Measurements from ENCODE around the gene NRIP2.

NRIP2 gene

DNA sequence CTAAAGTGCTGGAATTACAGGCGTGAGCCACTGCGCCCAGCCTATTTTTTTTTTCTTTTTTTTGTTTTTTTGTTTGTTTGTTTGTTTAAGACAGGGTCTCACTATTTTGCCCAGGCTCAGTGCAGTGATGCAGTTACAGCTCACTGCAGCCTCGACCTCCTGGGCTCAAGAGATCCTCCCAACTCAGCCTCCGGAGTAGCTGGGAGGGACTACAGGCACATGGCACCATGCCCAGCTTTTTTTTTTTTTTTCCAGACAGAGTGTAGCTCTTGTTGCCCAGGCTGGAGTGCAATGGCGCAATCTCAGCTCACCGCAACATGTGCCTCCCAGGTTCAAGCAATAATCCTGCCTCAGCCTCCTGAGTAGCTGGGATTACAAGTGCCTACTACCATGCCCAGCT is 28.1 kb downstream of the NRIP2 start:
- no peak for DNase-seq (ENCODE audit: low read depth, low spot score)

GRCh38 chr12:2805143-2805520 is 29.7 kb downstream of the NRIP2 start:
- DNase-seq (ENCODE audit: low read depth, low spot score), result no peak

- no peak for DNase-seq (ENCODE audit: low read depth, low spot score)
Observed at GRCh38 chr12:2804393-2805142, 30.3 kb downstream of the NRIP2 start.

- DNase-seq (ENCODE audit: low read depth, low spot score), result no peak
Observed at GRCh38 chr12:2803635-2804392, 31.0 kb downstream of the NRIP2 start.

GRCh38 chr12:2801044-2801783 is 33.6 kb downstream of the NRIP2 start:
- no peak for DNase-seq (ENCODE audit: low read depth, low spot score)

DNA sequence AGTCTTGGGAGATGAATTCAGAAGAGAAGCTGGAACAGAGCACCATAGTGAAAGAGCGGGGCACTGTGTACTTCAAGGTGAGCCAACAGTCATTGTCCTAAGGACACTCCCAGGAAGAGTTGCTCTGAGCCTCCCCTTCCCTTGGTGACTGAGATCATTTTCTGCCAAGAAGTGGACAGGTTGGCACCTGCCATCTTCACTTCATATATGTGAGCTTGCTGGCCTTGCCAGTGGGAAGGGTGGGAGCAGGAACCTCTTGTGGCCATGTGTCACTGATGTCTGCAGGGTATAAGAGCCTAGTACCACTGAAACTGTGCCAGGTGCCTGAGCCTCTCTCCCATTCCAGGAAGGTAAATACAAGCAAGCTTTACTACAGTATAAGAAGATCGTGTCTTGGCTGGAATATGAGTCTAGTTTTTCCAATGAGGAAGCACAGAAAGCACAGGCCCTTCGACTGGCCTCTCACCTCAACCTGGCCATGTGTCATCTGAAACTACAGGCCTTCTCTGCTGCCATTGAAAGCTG is 34.7 kb downstream of the NRIP2 start:
- DNase-seq (ENCODE audit: low read depth, low spot score), result no peak

DNA sequence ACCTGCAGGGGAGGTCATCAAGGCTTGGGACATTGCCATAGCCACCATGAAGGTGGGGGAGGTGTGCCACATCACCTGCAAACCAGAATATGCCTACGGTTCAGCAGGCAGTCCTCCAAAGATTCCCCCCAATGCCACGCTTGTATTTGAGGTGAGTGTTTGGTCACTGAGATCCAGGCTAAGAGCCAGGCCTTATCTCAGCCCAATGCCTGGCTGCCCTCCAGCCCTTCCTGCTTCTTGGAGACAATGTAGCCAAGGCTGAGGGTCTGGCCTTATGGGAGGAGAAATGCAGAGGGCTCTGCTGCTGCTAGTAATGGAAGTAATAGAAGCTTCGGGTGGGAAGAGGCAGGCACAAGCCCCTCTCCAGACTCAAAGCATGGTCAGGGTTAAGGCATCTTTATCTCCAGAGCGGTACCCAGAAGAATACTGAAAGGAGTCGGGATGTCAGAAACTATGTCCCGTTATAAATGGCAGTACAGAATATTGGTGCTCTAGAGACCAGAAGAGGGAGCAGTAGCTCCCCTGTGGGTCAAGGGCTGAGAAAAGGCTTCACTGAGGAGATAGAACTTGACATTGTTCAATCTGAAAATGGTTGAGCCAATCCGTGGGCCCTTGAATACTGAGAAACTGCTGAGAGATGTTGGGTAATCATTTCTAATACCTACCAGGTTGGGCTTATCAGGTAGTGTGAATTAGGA is 37.0 kb downstream of the NRIP2 start:
- no peak for DNase-seq (ENCODE audit: low read depth, low spot score)

DNA sequence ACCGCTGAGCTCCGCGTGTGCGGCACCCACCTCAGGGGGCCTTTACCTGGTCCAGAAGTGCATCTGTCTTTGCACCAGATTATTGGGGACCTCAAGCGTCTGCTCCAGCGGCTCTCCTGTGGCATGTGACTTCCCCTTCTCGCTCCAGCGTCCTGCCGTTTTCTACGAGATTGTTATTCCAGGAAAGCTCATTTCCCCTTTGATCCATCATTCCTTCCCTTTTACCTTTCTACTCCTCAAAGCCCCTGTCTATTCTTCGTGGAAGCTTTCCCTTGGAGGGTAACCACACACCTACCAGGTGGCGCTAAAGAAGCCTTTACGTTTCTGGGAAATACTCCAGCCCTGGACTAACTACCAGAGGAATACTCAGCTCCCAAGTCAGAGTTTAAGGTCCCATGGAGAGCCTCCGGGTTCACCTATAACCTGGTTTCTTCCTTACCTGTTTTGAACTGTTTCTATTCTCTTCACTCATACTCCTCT is 38.6 kb downstream of the NRIP2 start:
- no peak for DNase-seq (ENCODE audit: low read depth, low spot score)

DNA sequence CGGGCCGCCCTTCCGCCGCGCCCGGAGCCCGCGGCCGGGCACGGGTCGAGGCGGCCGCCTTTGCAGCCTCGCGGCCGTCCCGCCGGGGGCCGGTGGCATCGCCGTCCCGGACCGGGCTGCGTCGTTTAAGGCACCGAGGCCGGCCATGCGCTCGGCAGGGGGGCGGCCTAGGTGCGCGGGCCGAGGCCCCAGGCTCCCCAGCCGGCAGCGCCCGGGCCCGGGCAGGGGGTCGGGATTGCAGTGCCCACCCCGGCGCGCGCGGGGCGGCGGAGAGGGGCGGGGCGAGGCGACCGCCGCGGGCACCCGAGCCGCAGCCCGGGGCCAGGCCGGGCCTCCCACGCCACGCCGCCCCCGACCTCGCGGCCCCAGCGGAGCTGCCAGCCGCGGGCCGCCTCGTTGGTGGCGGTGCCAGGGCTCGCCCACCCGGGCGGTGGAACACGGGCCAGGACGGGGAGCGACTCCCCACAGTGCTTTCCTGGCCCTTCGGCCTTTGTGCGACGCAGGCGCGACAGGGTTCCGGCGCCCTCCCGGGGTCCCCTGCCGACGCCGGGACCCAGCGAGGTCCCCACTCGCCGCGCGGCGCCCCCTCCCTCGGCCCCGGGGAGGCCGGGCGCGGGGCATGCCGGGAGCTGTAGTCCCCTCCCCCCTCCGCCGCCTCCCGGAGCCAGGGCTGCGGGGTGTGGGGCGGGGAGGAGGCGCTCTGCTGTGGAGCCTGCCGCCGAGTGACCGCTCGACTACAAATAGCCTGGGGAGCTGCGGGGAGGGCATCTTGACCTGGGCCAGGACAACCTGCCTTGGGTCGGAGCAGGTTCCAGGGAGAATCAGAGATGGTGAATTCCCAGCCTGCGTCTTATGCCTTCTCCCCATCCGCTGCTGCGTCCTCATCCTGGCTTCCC is 39.3 kb downstream of the NRIP2 start:
- DNase-seq (ENCODE audit: low read depth, low spot score), result peak; percentile 37

- peak; percentile 75 for DNase-seq (ENCODE audit: low read depth, low spot score)
Observed at GRCh38 chr12:2794736-2795289, 40.0 kb downstream of the NRIP2 start, which contains the start of gene FKBP4. Gene FKBP4, plus strand, starts transcription at chr12:2794970. Its CDS starts 170 bp downstream, at chr12:2795140.

- DNase-seq (ENCODE audit: low read depth, low spot score), result no peak
Observed at GRCh38 chr12:2794191-2794735, 40.6 kb downstream of the NRIP2 start.

DNA sequence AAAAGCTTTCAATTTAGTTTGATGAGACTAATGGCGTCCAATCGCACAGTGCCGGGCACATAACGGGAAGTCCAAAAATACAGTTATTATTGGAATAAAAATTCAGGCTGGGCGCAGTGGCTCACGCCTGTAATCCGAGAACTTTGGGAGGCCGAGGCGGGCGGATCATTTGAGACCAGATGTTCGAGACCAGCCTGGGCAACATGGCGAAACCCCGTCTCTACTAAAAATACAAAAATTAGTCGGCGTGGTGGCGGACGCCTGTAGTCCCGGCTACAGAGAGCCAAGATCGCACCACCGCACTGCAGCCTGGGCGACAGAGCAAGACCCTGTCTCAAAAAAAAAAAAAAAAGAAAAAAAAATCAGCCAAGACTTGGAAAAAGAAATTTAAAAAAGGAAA is 41.3 kb downstream of the NRIP2 start:
- DNase-seq (ENCODE audit: low read depth, low spot score), result no peak

GRCh38 chr12:2792671-2793500 is 41.9 kb downstream of the NRIP2 start:
- DNase-seq (ENCODE audit: low read depth, low spot score), result no peak

GRCh38 chr12:2791089-2791488 is 43.7 kb downstream of the NRIP2 start:
- no peak for DNase-seq (ENCODE audit: low read depth, low spot score)

GRCh38 chr12:2785017-2785416 is 49.8 kb downstream of the NRIP2 start:
- DNase-seq (ENCODE audit: low read depth, low spot score), result no peak

- peak; percentile 9 for DNase-seq (ENCODE audit: low read depth, low spot score)
Observed at GRCh38 chr12:2783936-2784600, 50.8 kb downstream of the NRIP2 start.

- DNase-seq (ENCODE audit: low read depth, low spot score), result no peak
Observed at GRCh38 chr12:2779281-2779680, 55.6 kb downstream of the NRIP2 start.

DNA sequence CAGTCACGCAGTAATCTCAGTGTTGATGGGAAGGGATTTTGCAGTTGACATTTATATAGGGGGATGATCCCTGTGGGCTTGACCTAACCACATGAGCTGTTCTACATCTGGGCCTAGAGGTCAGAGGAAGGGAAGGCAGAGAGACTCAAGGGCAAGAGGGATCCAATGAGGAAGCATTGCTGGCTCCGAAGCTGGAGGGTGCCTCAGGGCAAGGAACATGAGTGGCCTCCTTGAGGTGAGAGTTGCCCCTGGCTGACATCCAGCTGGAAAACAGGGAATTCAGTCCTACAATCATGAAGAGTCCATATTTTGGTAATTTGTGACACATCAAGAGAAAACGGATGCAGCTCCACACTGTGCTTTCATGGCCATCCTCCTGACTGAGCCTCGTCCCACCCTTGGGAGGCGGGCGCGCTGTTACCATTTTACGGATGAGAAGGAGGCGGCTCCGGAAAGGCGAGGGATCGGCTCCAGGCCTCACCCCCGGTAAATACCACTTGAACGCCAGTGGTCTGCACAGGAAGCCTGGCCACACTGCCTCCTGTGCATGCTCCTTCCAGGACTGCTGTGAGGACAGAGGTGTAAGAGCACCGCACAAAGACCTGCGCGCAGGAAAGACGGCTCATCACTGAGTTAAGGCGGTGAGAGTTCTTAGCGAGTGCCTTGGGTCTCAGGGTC is 58.6 kb downstream of the NRIP2 start:
- DNase-seq (ENCODE audit: low read depth, low spot score), result no peak

Measured in activated naive CD8-positive, alpha-beta T cell treated with anti-CD3 and anti-CD28 coated beads, Interleukin-2, amount 50 U/mL, for 16 hours (primary cell).